HG03103 (cell line): Measurements from ENCODE around the gene GJD3.

Source experiments
- ATAC-seq: cut with Tn5 transposase; IDR thresholded peaks from one replicate; pipeline ENCODE4 v1.9.1; 2021; ENCODE audit warnings: low read depth; ENCODE audit not compliant: unreplicated experiment

Gene GJD3

DNA sequence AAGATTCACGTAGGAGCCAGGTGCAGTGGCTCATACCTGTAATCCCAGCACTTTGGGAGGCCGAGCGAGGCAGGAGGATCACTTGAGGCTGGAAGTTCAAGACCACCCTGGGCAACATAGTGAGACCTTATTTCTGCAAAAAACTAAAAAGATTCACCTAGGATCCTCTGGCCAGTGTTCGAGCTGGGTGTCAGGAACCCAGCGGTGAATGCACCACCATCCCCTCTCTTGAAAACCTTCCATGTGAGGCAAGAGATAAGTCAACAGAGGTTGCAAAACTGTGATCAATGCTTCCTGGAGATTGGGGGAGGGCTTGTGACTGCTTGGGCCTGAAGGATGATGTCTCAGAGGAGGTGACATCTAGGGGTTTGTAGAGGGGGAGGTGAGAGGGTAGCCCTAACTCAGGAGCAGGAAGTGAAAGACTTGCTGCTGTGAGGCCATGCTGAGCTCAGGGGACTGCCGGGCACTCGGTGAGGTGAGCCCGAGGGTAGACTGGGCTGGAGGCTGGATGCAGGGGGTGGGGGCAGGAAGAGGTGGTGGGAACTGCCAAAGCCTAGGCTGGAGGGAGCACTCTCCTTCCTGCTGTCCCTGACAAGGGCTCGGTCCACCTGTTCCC lies 11.7 kb downstream of the GJD3 start:
- ATAC-seq: no peak

DNA sequence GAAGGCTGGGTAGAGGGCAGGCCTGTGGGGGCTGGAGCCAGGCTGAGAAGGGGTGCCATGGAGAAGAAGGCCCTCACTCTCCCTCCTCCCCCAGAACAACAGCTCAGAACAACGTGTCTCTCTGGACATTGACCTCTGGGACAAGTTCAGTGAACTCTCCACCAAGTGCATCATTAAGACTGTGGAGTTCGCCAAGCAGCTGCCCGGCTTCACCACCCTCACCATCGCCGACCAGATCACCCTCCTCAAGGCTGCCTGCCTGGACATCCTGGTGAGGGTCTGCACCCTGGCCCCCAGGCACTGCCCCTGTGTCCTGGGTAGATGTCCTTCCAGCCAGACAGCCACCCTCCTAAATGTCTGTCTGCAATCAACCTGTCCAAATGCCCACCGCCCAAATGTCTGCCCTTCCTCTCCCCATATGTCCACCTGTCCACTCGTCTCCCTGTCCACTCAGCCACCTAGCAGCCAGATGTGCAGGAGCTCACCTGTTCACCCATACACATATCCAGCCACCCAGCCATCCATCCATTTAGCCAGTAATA lies 12.2 kb downstream of the GJD3 start:
- ATAC-seq: no peak

DNA sequence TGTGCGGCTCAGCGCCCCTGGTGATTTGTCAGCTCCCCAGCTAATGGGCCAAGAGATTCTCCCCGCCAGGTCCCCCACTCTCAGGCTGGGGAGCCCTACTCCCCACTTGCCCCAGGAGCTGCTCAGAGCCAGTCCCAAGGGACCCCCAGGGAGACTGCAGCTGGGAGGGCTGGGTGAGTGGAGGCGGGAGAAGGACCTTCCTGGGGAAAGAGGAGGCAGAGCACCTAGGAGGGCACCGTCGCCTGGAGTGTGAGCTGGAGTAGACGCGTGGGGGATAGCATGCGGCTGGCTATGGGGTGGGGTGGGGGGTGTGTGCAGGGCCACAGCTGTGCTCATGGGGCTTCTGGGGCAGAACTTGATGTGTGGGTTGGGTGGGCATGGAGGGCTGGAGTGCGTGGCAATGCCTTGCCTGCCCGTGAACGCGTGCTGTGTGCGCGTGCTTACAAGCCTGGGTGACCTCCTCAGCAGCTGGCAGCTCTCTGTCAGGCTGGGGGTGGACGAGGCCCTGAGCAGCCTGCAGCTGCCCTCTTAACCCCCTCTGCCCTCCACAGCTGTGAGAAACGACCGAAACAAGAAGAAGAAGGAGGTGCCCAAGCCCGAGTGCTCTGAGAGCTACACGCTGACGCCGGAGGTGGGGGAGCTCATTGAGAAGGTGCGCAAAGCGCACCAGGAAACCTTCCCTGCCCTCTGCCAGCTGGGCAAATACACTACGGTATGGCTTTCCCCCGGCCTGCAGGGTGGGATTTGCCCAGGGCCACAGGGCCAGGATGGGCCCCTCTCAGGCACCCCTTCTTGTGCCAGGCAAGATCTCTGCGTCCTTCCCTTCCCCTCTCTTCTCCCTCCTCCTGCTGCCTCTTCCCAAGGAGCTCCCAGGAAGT lies 12.9 kb downstream of the GJD3 start:
- ATAC-seq: no peak

DNA sequence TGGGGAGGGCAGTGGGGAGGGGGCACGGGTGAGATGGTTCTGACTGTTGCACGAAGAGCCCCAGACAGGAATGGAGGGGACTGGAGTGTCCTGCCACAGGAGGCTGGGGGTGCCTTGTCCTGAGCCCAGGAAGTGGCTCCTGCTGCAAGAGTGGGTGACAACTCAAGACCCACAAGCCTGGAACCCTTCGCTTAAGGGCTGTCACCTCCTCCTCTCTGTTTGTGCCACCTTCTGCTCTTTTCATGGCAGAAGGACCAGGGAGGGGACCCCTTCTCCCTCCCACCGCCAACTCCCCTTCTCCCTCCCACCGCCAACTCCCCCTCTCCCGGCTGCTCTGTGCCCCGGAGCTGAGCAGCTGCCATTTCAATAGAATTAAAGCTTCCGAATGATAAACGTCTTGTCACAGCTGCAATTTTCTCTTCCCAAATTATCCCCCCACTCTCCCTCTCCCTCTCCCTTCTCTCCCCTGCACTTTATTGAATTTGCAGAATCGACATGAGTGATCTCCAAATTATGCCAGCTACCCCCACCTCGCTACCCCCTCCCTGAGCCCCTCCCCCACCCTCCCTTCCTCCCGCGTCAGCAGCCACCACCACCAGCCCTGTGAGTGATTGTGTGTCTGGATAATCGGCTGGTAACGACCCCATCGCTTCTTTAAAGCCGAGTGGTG lies 13.7 kb downstream of the GJD3 start:
- ATAC-seq: no peak

DNA sequence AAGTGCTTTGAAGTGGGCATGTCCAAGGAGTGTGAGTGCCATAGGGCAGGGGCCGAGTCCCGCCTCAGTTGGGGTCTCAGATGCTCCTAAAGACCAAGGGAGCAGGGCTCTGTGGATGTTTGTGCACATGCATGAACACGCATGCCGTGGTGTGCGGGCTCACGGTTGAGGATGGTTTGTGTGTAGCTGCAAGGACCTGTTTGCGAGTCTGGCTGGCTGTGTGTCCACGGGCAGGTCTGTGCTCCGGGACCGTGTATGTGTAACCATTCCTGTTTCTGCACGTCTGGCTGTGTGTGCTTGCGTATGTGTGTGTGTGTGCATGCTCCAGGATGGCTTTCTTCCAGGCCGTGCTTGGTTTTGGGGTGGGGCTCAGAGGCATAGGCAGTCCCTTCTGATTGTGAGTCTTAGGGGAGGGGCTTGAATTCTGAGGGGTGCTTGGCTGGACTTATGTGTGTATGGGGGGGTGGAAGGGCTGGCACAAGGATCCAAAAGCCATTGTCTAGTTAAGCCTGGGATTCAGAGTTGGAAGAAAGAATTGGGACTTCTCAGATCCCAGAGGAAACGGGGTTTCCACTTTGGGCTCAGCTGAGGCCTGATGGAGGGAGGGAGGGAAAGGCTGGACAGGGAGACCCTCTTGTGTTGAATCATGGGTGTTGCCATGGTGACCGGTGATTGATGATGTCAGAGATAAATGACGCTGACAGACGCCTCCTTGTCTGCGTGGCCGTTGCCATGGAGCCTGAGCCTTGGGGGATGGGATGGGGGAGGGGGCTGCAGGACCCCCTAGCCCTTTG lies 14.4 kb downstream of the GJD3 start:
- ATAC-seq: no peak

DNA sequence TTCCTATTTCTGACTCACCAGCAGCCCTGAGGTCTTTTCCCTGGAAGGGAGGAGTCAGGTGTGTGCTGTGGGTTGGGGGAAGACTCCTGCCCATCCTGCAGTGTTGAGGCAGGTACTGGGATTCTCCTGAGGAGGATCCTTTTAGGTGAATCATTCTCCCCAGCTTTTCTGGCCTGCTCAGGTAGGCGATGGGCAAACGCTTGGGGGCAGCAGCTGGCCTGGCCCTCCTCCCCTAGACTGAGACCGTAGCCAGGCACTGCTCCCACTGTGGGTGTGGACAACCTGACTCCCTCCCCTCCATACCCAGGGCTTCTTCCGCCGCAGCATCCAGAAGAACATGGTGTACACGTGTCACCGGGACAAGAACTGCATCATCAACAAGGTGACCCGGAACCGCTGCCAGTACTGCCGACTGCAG lies 15.1 kb downstream of the GJD3 start:
- no peak for ATAC-seq

DNA sequence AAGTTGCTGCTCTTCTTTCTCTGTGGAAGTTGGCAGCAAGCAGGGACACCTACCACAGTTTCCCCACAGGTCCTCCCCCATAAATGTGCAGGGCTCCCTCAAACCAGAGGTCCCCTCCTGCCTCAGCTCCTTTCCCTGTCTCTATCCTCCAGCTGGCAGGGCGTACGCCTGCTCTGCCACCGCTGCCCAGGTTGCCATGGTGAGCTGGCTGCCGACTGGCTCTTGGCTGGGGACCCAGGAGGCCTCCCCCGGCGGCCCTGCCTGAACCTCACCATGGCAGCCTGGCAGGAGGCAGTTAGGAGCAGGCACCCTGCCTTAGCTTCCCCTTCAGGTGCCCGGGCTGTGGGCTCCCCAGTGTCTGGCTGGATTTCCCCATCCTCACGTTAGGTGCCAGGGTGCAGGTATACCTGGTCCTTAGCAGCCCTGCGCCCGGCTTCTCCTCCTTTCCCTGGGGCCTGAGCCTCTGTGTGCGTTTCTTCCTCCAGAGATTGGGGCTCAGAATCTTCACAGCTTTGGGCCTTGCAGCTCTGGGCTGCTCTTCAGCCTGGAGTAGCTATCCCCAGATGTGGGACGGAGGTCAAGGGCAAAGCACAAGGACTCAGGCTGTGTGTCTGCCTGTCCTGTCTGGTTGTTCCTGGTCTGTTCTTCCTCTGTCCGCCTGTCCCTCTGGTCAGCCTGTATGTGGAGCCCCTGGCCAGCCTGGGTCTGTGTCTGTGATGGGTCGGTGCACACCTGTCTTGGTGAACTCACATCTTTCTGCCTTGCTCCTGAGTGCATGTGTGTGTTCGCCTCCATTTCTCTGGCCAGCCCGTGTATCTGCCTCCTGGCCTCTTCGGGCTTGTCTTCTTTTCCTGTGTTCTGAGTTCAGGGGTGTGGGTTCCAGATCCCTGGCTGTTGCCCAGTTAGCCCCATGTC lies 15.7 kb downstream of the GJD3 start:
- no peak for ATAC-seq

DNA sequence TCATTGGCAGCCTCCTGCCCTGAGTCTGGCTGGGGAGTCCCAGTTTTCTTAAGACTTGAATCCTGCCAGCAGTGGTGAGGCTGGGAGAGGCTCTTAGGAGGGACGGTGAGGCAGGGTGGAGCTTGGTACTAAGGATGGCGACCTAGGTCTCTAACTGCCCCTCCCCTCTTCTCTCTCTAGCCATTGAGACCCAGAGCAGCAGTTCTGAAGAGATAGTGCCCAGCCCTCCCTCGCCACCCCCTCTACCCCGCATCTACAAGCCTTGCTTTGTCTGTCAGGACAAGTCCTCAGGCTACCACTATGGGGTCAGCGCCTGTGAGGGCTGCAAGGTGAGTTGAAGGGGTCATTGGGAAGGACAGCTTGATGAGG lies 16.4 kb downstream of the GJD3 start:
- ATAC-seq: no peak

DNA sequence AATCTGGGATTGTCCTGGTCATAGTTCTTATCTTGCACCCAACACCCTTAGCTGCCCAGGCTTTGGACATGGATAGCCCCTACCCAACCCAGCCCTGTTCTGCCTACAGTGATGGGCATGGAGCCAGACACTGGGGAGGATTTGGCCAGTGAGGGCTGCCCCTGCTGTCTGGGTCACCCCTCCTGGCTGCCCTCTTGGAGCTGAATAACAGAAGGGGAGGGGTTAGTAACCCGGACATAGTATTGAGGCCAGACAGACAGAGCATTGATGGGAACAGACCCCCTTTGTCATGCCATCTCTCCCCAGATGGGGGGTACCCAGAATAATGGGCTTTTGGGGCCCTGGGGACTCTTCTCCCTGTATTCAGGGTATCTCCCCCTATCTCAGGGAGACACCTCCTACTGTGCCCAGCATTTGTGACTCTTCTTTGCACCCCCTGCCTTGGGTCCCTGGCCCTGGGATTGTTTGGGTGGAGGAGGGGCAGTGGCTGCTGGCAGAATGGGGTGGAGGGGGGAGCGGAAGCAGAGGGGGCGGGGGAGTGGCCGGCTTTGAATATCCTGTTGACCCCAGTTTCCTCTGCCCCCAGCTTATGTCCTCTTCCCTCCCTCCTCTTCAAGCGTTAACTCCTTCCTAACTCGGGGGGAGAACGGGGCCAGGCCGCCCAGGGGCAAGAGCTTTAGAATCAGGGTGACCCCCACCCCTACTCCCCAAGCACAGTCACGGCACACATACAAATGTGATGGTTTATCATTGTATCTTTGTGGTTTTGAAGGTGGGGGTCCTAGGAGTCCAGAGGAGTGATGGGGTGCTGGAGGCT lies 17.0 kb downstream of the GJD3 start:
- ATAC-seq: no peak

DNA sequence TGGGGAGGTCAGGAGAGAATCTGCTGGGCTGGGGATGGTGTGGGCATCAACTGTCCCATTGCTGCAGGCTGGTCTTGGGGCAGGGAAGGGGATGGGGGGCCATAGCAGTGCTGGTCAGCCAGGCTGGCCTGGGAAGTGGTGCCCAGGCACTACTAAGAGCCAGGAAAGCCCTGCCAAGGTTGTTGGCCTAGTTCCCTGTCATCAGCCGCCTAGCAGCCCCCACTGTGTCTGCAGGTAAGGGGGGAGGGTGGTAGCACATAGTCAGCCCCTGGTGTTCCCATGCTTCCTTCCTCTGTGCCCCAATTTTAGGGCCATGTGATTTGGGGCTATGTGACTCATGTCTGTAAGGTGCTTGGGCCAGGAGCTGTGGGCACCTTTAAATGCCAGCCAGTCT lies 17.8 kb downstream of the GJD3 start:
- no peak for ATAC-seq

DNA sequence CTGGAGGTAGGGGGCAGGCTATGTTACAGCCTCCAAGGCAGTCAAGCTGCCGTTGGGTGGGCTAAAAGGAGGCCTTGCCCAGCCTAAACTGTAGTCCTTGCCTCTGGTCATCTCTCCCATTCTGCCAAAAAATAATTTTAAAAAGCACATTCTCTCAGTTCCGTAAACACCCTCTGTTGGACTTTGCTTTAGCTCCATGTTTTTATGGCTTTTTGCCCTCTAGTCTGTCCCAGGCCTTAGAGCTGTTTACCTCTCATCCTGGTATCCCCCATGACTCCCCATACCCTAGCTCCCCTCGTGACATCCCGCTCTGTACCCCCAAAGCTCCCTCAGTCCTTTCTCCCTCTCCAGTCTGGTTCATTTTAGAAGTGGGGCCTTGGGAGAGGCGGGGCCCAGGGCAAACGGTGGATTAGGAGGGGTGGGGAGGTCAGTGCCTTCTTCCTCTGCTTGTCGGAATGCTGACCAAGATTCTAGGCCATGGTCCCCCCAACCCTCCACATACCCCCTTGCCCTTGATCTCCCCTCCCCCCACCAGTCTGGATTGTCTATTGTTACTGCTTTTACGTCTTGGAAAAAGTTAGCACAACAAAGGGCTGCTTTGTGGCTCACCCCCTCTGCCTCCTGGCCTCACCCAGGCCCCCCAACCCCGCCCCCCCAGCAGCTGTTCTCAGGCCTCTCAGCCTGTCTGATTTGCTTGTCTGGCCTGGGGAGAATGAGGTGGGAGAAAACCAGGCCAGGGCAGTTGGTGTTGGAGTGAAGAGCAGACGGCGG lies 18.4 kb downstream of the GJD3 start:
- no peak for ATAC-seq

DNA sequence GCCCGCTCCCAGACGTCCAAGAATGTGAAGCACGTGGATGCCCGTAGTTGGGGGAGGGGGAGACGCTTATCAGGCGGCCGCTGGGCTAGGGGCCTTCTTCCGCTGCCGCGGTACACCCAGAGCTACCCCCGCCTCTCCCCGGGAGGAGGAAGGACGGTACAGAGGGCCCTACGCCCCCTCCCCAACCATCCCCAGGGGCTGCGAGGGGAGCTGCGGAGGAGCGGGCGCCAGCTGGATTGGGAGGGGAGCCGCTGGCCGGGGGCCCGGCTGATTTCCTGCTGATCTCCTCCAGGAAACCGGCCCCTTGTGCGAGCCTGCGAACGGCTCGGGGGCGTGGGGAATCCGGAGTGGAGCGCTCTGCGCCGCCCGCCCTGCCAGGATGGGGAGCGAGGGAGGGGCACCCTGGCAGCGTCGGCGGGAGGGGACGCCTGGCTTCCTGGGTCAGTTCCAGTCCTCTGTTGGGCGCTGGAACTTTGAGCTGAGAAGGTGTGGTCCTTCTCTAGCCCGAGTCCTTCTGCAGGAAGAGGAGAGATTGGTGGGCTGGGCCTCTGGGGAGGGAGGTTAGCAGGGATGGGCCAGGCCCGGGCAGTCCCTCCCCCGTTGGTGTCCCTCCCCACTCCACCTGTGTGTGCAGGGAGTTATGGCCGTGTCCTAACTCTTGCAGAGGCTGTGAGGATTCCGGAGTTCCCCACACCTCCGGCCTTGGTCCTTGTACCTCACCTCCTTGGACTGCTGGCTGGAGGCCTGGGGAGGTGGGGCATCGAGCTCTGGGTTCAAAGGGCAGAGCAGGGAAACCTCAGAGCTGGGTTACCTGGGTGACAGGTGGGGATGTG lies 19.2 kb downstream of the GJD3 start:
- ATAC-seq: no peak

DNA sequence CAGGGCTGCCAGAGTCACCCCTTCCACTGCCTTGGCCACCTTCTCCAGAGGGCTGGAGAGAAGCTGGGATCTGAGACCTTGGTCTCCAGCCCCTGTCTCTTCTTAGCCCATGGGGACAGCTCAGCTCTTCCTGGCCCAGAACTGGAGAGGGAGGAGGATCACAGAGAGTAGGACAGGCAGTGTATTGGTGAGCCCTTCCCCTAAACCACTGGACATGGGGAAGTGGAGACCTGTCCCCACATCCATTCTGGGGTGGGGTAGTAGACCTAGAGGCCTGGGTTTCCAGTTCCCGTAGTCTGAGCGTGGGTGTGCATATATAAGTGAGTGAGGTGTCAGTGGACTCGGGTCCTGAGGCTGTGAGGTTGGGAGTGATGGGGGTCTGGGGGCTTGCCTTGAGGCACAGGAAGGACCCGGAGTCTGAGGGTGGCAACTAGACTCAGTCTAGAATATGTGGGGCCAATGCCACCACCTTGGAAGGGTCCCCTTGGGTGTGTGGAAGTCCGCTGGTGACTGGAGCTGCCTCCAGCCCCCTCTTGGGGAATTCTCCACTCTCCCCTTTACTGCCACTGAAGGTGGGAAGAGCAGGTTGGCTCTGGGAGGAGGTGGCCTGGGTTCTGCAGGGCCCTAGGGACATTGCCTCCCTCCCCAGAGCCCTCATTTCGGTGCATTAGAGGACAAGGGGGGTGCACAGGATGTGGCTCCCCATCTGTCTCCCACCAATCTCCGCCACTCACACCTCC lies 19.9 kb downstream of the GJD3 start:
- no peak for ATAC-seq

DNA sequence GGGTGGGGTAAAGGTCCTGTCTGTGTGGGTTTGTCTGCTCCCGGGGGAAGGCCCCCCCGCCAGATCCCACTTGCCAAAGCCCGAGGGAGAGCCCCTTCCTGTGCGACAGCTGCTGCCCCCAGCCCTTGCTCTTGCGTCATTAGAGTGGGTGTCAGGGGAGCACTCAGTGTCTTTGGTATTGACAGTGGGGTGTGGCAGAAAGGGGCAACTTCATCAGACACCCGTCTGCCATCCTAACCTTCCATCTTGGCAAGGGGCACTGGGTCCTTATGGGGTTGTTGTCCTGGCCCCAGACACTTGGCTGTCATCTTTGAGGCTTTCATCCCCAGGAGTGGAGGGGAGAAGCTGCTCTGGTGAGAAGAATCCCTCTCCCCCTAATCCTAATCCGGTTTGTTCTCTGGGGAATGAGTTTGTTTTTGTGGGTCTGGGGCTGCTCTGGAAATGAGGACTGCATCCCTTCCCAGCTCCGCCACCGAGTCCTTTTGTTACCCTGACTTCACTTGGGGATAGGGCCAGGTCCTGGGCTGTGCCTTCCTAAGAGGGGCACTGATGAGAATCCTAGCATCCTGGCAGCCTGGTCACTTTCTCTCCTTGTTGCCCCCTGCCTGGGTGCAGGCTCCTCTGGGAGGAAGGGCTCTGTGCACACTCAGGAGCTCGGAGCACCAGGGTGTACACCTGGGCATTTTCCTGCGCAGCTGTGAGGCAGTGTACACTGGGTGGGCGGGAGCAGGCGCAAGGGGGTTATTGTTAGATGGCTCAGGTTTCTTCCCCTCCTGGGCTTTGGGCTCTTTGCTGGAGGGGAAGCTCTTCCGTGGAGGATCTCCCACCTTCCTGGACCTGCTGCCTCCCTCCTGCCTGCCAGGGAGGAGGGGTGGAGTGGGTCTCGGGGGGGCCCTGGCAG lies 21.1 kb downstream of the GJD3 start:
- ATAC-seq: no peak

DNA sequence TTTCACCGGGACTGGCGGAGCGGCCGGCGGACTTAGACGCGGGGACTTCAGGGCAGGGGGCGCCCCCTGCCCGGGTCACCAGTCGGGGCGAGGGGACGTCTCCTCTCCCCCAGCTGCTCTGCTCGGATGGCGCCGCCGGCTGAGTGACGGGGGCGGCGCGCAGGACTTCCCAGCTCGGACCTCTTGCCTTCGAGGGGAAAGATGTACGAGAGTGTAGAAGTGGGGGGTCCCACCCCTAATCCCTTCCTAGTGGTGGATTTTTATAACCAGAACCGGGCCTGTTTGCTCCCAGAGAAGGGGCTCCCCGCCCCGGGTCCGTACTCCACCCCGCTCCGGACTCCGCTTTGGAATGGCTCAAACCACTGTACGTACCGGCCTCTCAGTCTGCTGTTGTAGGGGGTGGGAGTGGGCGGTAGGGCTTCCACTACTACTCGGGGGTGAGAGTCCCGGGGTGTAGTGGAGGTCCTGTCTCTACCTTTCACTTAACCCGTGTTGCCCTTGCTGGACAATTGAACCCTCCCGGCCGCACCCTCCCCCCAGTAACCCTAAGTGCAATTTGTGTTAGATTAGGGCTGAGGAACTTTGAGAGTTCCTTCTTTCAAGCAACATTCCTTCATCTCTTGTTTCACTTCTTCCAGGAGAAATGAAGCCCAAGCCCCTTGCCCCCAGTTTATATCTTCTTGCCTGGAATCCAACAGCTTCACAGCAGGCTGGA lies 21.9 kb downstream of the GJD3 start:
- ATAC-seq: no peak
